GM18517 (cell line): ENCODE data around the gene RASGRF2.
"Not testable (repeated sequence)": the region's sequence is repeated elsewhere in the genome, so short reads cannot be mapped to it uniquely, and the experiment has no call there.

Experiments
- ATAC-seq: cut with Tn5 transposase; IDR thresholded peaks from one replicate; pipeline ENCODE4 v1.9.1; 2021; ENCODE audit warnings: mild to moderate bottlenecking, moderate library complexity; ENCODE audit not compliant: unreplicated experiment

The RASGRF2 gene

GRCh38 chr5:81268521-81269196 is 308.5 kb downstream of the RASGRF2 start:
- ATAC-seq: no peak

- ATAC-seq: no peak
Measured at GRCh38 chr5:81269751-81270393, 309.7 kb downstream of the RASGRF2 start.

DNA sequence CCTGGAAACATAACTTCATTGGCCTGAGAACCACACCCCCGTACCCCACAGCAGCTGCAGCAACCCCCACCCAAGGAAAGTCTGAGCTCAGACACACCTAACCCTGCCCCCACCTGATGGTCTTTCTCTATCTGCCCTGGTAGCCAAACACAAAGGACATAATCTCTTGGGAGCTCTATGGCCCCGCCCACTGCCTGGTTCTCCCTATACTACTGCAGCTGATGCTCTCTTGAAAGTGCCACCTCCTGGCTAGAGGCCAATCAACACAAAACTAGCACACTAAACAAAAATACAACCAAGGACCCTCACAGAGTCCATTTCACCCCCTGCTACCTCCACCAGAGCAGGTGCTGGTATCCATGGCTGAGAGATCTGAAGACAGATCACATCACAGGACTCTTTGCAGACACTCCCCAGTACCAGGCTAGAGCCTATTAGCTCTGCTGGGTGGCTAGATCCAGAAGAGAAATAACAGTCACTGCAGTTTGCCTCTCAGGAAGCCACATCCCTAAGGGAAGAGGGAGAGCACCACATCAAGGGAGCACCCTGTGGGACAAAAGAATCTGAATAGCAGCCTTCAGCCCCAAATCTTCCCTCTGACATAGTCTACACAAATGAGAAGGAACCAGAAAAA is 310.3 kb downstream of the RASGRF2 start:
- ATAC-seq: not testable (repeated sequence)
